K562 (cell line): ENCODE results near the gene NAB1. TPM values are rescaled to one million over a fixed set of nuclear protein-coding genes. Genes with fewer than 3 reads are reported as not detected.

Source experiments
- ATAC-seq: fragments of 200-7000 bp; cut with Tn5 transposase; 3 replicates; pipeline ENCODE4 v1.9.1; 2020; ENCODE audit warnings: moderate library complexity
- BruUV-seq: library from RNA; stranded (reverse); fragments of 400-500 nt; replicated peaks from 2 replicates; lab custom pipeline; 2021; lab: Mats Ljungman, UMichigan
- CTCF ChIA-PET: fragments of 300-600 bp; formaldehyde crosslinking; extraction: SDS; loops from one replicate; lab custom pipeline; 2021; ENCODE audit warnings: low intra/inter-chr PET ratio; lab: Yijun Ruan, JAX
- POLR2A ChIA-PET: fragments of 300-600, 350-650 bp; sonication (Branson Sonifier 250); formaldehyde crosslinking; extraction: SDS; loops from one replicate; lab custom pipeline; 2021; ENCODE audit warnings: antibody characterized with exemption, inconsistent platforms; lab: Yijun Ruan, JAX
- DNase-seq, 4 experiments: peaks; one replicate each; pipeline versions ENCODE4 v3.0.0 to v3.0.0-alpha.2; 2011 to 2018; ENCODE audit warnings: low spot score in 3 of 4, mixed read lengths in 3 of 4; ENCODE audit errors: extremely low read depth in 1 of 4
- FAIRE-seq: peaks from 2 replicates; lab custom pipeline; 2011; peaks lifted over from hg19 to GRCh38; lab: Jason Lieb, UNC
- H2AFZ ChIP-seq: 2 replicates; pipeline ENCODE4 v1.6.0; 2011; ENCODE audit warnings: low read depth, low read length, control low read depth, inconsistent platforms
- H3K27ac ChIP-seq: fragments of 200-600 bp; 3 replicates; pipeline ENCODE4 v1.8.0; 2011; ENCODE audit warnings: low read depth, mild to moderate bottlenecking, control low read depth, inconsistent platforms, low read length, moderate library complexity, mixed read lengths; ENCODE audit errors: extremely low read depth
- H3K27me3 ChIP-seq, 2 experiments: fragments of 300-600 bp in 1 of 2; 2 replicates in 1 of 2; 3 replicates in 1 of 2; pipeline versions ENCODE4 v1.6.0 to v1.8.0; 2011; ENCODE audit warnings: inconsistent platforms in 2 of 2, low read length in 2 of 2, mild to moderate bottlenecking in 1 of 2, mixed read lengths in 1 of 2, moderate library complexity in 1 of 2; ENCODE audit not compliant: control insufficient read depth in 2 of 2, insufficient read depth in 2 of 2
- H3K36me3 ChIP-seq: fragments of 300-600 bp; 3 replicates; pipeline ENCODE4 v1.8.0; 2011; ENCODE audit warnings: mild to moderate bottlenecking, low read length, inconsistent platforms; ENCODE audit not compliant: control insufficient read depth, insufficient read depth
- H3K4me1 ChIP-seq, 2 experiments: fragments of 200-600 bp in 1 of 2; replicated peaks in 1 of 2; 2 replicates in 1 of 2; 3 replicates in 1 of 2; pipeline versions ENCODE4 v1.5.1 to v1.8.0; 2011; ENCODE audit warnings: inconsistent platforms in 2 of 2, low read length in 2 of 2, mild to moderate bottlenecking in 1 of 2, mixed read lengths in 1 of 2, moderate library complexity in 1 of 2; ENCODE audit not compliant: control insufficient read depth in 2 of 2, insufficient read depth in 2 of 2
- H3K4me2 ChIP-seq: 2 replicates; pipeline ENCODE4 v1.6.1; 2011; ENCODE audit warnings: low read length, control low read depth, inconsistent platforms, mixed read lengths; ENCODE audit not compliant: insufficient read depth
- H3K4me3 ChIP-seq: fragments of 200-600 bp; sonication (generic), shearing (Covaris generic); 2 replicates; pipeline ENCODE4 v1.5.1; 2016; ENCODE audit warnings: control low read depth, inconsistent platforms
- H3K79me2 ChIP-seq: fragments of 200-600 bp; 3 replicates; pipeline ENCODE4 v1.8.0; 2011; ENCODE audit warnings: low read length, inconsistent platforms; ENCODE audit not compliant: control insufficient read depth, insufficient read depth
- H3K9ac ChIP-seq, 2 experiments: 2 replicates each; pipeline versions ENCODE4 v1.6.0 to v1.6.1; 2011; ENCODE audit warnings: low read depth in 2 of 2, low read length in 2 of 2, control low read depth in 1 of 2, inconsistent platforms in 1 of 2, mild to moderate bottlenecking in 1 of 2, mixed read lengths in 1 of 2; ENCODE audit not compliant: insufficient read depth in 1 of 2
- H3K9me1 ChIP-seq: one replicate; pipeline ENCODE4 v1.6.0; 2011; ENCODE audit warnings: inconsistent platforms, mild to moderate bottlenecking, low read length, moderate library complexity; ENCODE audit not compliant: control insufficient read depth, insufficient read depth
- H3K9me3 ChIP-seq: replicated peaks from 2 replicates; pipeline ENCODE4 v1.5.1; 2011; ENCODE audit warnings: low read depth, low read length, inconsistent platforms; ENCODE audit not compliant: control insufficient read depth, insufficient read depth
- H4K20me1 ChIP-seq: replicated peaks from 2 replicates; pipeline ENCODE4 v1.6.1; 2011; ENCODE audit warnings: low read length, inconsistent platforms, mixed read lengths; ENCODE audit not compliant: control insufficient read depth, insufficient read depth
- FOXK2 ChIP-seq, 2 experiments: fragments of 450-650 bp; IDR thresholded peaks in 1 of 2; conservative IDR thresholded peaks in 1 of 2; 2 replicates each; pipeline ENCODE4 v1.6.1; 2016; ENCODE audit warnings: low read depth in 2 of 2, mild to moderate bottlenecking in 1 of 2
- KLF13 ChIP-seq: fragments of 450-650 bp; IDR thresholded peaks from 2 replicates; pipeline ENCODE4 v1.6.1; 2016; ENCODE audit warnings: missing genetic modification characterization, low read depth, mild to moderate bottlenecking, missing compliant biosample characterization, moderate library complexity, borderline replicate concordance
- PTBP1 ChIP-seq: fragments of 200-400 bp; formaldehyde crosslinking; IDR thresholded peaks from 2 replicates; pipeline ENCODE4 v1.6.1; 2017; ENCODE audit warnings: low read depth, low read length
- SMARCC2 ChIP-seq: fragments of 450-650 bp; IDR thresholded peaks from 2 replicates; pipeline ENCODE4 v1.6.1; 2017; ENCODE audit warnings: antibody characterized with exemption, moderate library complexity, mild to moderate bottlenecking, low read depth
- SRSF3 ChIP-seq: fragments of 200-400 bp; formaldehyde crosslinking; IDR thresholded peaks from 2 replicates; pipeline ENCODE4 v1.6.1; 2016; ENCODE audit warnings: mild to moderate bottlenecking, low read length, moderate library complexity; ENCODE audit not compliant: insufficient read depth
- ZBED1 ChIP-seq: IDR thresholded peaks from 2 replicates; pipeline ENCODE4 v1.6.1; 2014
- ZNF165 ChIP-seq: fragments of 250-450 bp; sonication (Bioruptor Pico); IDR thresholded peaks from 2 replicates; pipeline ENCODE4 v1.4.0; 2020; ENCODE audit warnings: borderline replicate concordance
- WGBS: fragments of 100-300 bp; shearing (Covaris generic); methylation state at CpG from one replicate; pipeline ENCODE4 v1.1.6; 2016; ENCODE audit warnings: low coverage, mixed read lengths; ENCODE audit not compliant: insufficient coverage; ENCODE audit errors: missing lambda C conversion rate; 5-methylcytosine and 5-hydroxymethylcytosine counted together
- in situ Hi-C: fragments of 300-500 bp; cut with MboI; formaldehyde crosslinking; loops from 4 replicates; pipeline ENCODE4 v1.15.0; 2018; ENCODE audit warnings: inconsistent platforms, mixed read lengths
- intact Hi-C: fragments of 100-400 bp; cut with micrococcal nuclease; formaldehyde crosslinking; loops from 2 replicates; pipeline ENCODE4 v1.14.2; 2022
- polyA plus RNA-seq, 8 experiments: library from polyadenylated mRNA; depleted of rRNA in 4 of 8; stranded (reverse) in 5 of 8; unstranded in 3 of 8; fragments of >200 nt; fragmentation: Nextera tagmentation in 2 of 8; fragmentation: Illumina TruSeq in 1 of 8; extraction: Ambion mirVana in 2 of 8; extraction: Trizol in 1 of 8; gene quantifications; 2 replicates each; pipeline versions ENCODE4 v1.2.1 to v1.2.3, GENCODE V29; 2011 to 2014; ENCODE audit warnings: inconsistent platforms in 1 of 8, missing spikeins in 1 of 8
- total RNA-seq, 7 experiments: library from RNA; depleted of rRNA in 6 of 7; stranded (reverse); fragments of >200 nt in 6 of 7; fragmentation: Illumina TruSeq in 2 of 7; extraction: Trizol in 2 of 7; gene quantifications; 2 replicates each; pipeline versions ENCODE4 v1.2.1 to v1.2.3, GENCODE V29; 2011 to 2021; ENCODE audit warnings: low replicate concordance in 1 of 7
- TF ChIP-seq, protein P1 (sequence below): fragments of 250-450 bp; sonication (Bioruptor Pico); IDR thresholded peaks from 2 replicates; pipeline ENCODE4 v1.4.0; 2020; ENCODE audit warnings: mild to moderate bottlenecking, moderate library complexity
- TF ChIP-seq, protein P2 (sequence below): fragments of 450-650 bp; IDR thresholded peaks from 2 replicates; pipeline ENCODE4 v1.6.1; 2016; ENCODE audit warnings: missing biosample characterization, missing genetic modification characterization
- TF ChIP-seq, protein P3 (sequence below): fragments of 250-450 bp; sonication (Bioruptor Pico); IDR thresholded peaks from 2 replicates; pipeline ENCODE4 v1.8.0; 2022; ENCODE audit warnings: inconsistent platforms, mild to moderate bottlenecking, moderate library complexity, borderline replicate concordance

NAB1 gene
- total and polyA plus RNA-seq, 9 of the 15 experiments (the other 6 are each of a cell fraction or from before 2014, with no cell fraction given) = 3.1 to 23.0 (median 16.3) TPM

DNA sequence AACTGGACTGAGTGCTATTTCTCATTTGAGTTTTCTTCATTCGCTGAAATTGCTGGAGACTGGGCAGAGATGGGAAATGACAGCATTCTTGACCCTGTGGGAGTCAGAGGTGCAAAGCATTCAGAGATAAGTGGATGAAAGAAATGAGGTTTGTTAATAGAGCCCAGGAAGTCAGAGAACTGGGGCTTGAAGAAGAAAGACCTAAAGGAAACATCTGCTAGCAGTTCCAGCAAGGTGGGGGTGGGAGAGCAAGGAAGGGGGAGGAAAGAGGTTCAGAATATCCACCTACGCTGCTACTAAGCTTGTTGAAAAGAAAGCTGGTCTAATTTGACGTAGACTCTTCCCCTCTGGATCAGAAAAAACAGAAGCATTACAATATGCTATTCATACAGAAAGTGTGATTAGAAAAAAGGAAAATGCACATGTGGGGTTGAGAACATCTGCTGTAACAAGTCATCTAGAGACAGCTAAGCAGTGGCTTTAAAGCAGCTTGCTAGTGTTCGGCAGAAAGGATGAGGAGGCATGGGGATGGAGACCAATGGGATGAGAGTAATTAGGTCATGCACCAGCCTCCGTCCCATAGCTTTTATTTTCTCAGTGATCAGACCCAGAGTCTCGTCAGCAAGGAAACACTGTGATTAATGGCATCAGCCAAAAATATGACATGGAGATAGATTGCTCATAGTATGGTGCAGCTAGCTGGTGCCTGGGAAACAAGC, 29.7 kb downstream of the NAB1 start (continued):
- TF ChIP-seq, protein P1, sequence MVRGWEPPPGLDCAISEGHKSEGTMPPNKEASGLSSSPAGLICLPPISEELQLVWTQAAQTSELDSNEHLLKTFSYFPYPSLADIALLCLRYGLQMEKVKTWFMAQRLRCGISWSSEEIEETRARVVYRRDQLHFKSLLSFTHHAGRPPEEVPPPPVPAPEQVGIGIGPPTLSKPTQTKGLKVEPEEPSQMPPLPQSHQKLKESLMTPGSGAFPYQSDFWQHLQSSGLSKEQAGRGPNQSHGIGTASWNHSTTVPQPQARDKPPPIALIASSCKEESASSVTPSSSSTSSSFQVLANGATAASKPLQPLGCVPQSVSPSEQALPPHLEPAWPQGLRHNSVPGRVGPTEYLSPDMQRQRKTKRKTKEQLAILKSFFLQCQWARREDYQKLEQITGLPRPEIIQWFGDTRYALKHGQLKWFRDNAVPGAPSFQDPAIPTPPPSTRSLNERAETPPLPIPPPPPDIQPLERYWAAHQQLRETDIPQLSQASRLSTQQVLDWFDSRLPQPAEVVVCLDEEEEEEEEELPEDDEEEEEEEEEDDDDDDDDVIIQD (CRISPR knock-in tag) = no peak

DNA sequence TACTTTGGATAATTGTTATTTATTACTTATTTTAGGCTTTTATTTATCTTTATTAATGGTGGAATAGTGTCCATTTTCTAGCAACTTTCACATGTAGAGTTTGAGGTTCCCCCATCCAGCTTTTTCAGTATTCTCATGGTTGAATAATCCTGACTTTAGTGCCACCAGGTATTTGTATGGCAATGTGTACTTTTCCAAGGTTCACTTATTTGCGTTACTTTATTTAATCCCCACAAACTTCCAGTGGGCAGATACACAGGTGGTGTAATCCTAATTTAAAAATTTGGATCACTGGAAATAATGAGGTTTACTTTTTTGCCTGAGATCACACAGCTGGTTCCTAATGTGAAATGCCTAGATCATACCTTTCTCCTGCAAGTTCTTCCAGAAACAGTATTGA, 30.5 kb downstream of the NAB1 start:
- 100% methylated on average over 1 of the region's 1 CpG for WGBS
- ATAC-seq (no peak), FAIRE-seq (no peak), DNase-seq (no peak)
- intact Hi-C loops (no loop called here), in situ Hi-C loops (no loop called here)
- Histone ChIP-seq H3K4me2 (no peak overlapping the region), H3K4me1 (peaks cover 0 to 10% of the 10 kb centered on the region in 2 experiments; a peak in 2 of 5 replicates), H3K27me3 (no peaks in the 10 kb centered on the region), H3K79me2 (peaks cover 17% of the 10 kb centered on the region; the same call in 2 of the 3 replicates), H3K4me3 (no peak overlapping the region), H3K9me3 (no peaks in the 10 kb centered on the region), H4K20me1 (no peaks in the 10 kb centered on the region), H3K9me1 (no peaks in the 10 kb centered on the region), H3K9ac (no peak overlapping the region), H3K27ac (no peak overlapping the region), H3K36me3 (peaks cover 38% of the 10 kb centered on the region), H2AFZ (no peak overlapping the region)
- no TSS peak for BruUV-seq
- ChIA-PET CTCF (interaction anchor here (0.6 kb wide), 1 partner anchor 14 kb away, joined by 4 read pairs; no protein-coding TSS in a partner anchor), POLR2A (interaction anchor here (0.8 to 1.2 kb wide), 3 partner anchors 16 to 300 kb away, joined by 3 read pairs; no protein-coding TSS in a partner anchor)
- TF ChIP-seq SRSF3 (no peak), PTBP1 (no peak), SMARCC2 (no peak), KLF13 (tag) (no peak), ZBED1 (no peak), ZNF165 (CRISPR knock-in tag) (no peak), FOXK2 (conservative IDR thresholded peaks at IDR 0.05 in 1 of 2, IDR thresholded peaks at IDR 0.05 in 1 of 2; ENCODE audit: low read depth in 2 of 2) (no peak)
- TF ChIP-seq, protein P2, sequence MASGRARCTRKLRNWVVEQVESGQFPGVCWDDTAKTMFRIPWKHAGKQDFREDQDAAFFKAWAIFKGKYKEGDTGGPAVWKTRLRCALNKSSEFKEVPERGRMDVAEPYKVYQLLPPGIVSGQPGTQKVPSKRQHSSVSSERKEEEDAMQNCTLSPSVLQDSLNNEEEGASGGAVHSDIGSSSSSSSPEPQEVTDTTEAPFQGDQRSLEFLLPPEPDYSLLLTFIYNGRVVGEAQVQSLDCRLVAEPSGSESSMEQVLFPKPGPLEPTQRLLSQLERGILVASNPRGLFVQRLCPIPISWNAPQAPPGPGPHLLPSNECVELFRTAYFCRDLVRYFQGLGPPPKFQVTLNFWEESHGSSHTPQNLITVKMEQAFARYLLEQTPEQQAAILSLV (tag) = no peak
- TF ChIP-seq, protein P3, sequence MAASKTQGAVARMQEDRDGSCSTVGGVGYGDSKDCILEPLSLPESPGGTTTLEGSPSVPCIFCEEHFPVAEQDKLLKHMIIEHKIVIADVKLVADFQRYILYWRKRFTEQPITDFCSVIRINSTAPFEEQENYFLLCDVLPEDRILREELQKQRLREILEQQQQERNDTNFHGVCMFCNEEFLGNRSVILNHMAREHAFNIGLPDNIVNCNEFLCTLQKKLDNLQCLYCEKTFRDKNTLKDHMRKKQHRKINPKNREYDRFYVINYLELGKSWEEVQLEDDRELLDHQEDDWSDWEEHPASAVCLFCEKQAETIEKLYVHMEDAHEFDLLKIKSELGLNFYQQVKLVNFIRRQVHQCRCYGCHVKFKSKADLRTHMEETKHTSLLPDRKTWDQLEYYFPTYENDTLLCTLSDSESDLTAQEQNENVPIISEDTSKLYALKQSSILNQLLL (CRISPR knock-in tag) = no peak
